Gastrocnemius medialis (tissue), 4 donors: ENCODE data around the gene PRPF38A. TPM values are rescaled to one million over a fixed set of nuclear protein-coding genes. Genes with fewer than 3 reads are reported as not detected.

Experiments used
- ATAC-seq, 2 donors: fragments of 150-250 bp; one replicate each; pipeline ENCODE4 v1.9.1; 2016
- DNase-seq, 2 donors: peaks; one replicate each; pipeline ENCODE4 v3.0.0-alpha.2; 2019
- H3K27ac ChIP-seq, 4 donors: fragments of 200-600 bp; sonication (generic); 1 replicate in 1 of 4; 2 replicates in 3 of 4; pipeline ENCODE4 v1.5.1; 2016 to 2018; ENCODE audit warnings: mild to moderate bottlenecking in 2 of 4, moderate library complexity in 1 of 4
- H3K27me3 ChIP-seq, 3 donors: fragments of 200-600 bp; sonication (generic) in 2 of 3; 1 replicate in 1 of 3; 2 replicates in 2 of 3; pipeline versions ENCODE4 v1.5.1 to v1.6.0; 2016 to 2019; ENCODE audit warnings: mild to moderate bottlenecking in 1 of 3, moderate library complexity in 1 of 3
- H3K36me3 ChIP-seq, 2 donors: fragments of 200-600 bp; sonication (generic) in 1 of 2; one replicate each; pipeline ENCODE4 v1.5.1; 2017 to 2018
- H3K4me1 ChIP-seq, 2 donors: fragments of 200-600 bp; sonication (generic) in 1 of 2; one replicate each; pipeline ENCODE4 v1.5.1; 2016 to 2017; ENCODE audit warnings: mild to moderate bottlenecking in 2 of 2
- H3K4me3 ChIP-seq, 4 donors: fragments of 200-600 bp; sonication (generic) in 3 of 4; 1 replicate in 1 of 4; 2 replicates in 3 of 4; pipeline ENCODE4 v1.5.1; 2016 to 2019; ENCODE audit warnings: mild to moderate bottlenecking in 2 of 4
- H3K9me3 ChIP-seq, 3 donors: fragments of 200-600 bp; sonication (generic) in 2 of 3; 1 replicate in 1 of 3; 2 replicates in 2 of 3; pipeline ENCODE4 v1.5.1; 2016 to 2019
- POLR2A ChIP-seq, 2 donors: fragments of 450-650 bp; IDR thresholded peaks; one replicate each; pipeline ENCODE4 v1.6.1; 2017; ENCODE audit warnings: antibody characterized with exemption in 2 of 2, mild to moderate bottlenecking in 2 of 2, moderate library complexity in 2 of 2
- in situ Hi-C, 4 donors: fragments of 200-750 bp; cut with MboI; loops; one replicate each; pipeline versions ENCODE4 v1.15.0 to v1.8.0; 2017; ENCODE audit warnings: low sequenced_read_pairs in 4 of 4
- intact Hi-C: fragments of 100-400 bp; cut with DNase I; formaldehyde crosslinking; loops from one replicate; pipeline ENCODE4 v1.15.1; 2023; ENCODE audit warnings: low total_unique reads
- total RNA-seq, 4 donors: library from RNA; depleted of rRNA; stranded (reverse); fragments of >200 nt; gene quantifications; one replicate each; pipeline versions ENCODE4 v1.1.0 to v1.2.3, GENCODE V29; 2016
- TF ChIP-seq, protein P1 (sequence below), 5 experiments: fragments of 450-650 bp in 3 of 5; fragments of 200-600 bp in 2 of 5; sonication (generic) in 2 of 5; IDR thresholded peaks in 4 of 5; conservative IDR thresholded peaks in 1 of 5; 1 replicate in 4 of 5; 2 replicates in 1 of 5; pipeline ENCODE4 v1.5.1; 2016 to 2019; ENCODE audit warnings: antibody characterized with exemption in 5 of 5, mild to moderate bottlenecking in 3 of 5, moderate library complexity in 3 of 5

Gene PRPF38A, protein sequence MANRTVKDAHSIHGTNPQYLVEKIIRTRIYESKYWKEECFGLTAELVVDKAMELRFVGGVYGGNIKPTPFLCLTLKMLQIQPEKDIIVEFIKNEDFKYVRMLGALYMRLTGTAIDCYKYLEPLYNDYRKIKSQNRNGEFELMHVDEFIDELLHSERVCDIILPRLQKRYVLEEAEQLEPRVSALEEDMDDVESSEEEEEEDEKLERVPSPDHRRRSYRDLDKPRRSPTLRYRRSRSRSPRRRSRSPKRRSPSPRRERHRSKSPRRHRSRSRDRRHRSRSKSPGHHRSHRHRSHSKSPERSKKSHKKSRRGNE
- 1 to 10 TPM; 3.0 to 8.2 (median 5.3) TPM for total RNA-seq

DNA sequence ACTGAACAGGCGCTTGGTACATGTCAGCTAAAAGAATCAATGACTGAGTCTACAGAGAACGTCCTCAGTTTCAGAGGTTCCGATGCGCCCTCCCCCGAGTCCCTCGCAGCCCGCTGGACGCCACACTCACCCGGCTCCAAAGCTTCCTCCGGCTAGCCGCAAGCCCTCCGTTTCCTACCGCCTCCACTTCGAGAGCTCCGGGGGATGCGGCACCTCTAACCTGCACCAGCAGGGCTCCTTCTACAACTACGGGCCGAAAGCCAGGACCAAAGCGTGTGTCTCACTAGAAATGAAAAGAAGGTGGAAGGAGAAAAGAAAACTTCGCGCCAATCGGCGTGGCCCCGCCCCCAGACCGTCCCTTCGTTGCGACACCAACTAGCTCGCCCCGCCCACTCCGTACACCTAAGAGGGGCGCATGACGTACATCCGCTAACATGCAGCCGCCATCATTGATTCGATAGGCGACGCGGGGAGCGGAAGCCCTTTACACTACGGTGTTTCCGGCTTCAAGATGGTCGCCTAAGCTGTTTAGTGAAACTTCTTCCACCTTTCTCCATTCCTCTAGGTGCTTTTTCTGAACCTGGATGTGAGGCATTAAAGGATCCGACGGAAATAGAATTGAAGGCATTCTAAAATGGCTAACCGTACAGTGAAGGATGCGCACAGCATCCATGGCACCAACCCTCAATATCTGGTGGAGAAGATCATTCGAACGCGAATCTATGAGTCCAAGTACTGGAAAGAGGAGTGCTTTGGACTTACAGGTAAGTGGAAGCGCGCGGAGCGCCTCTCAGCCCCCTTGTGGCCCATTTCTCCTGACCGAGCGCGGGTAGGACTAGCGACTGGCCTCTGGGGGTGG lies at the start of gene PRPF38A, which contains the start of gene ORC1:
Gene PRPF38A (plus strand): TSS at position 487 of the 859 bp plus-strand sequence. CDS start 148 bp downstream, at position 635.
Gene ORC1 (minus strand): TSS at position 308 of the 859 bp plus-strand sequence. CDS start 2,200 bp downstream, outside the sequence.
- TF ChIP-seq, protein P1, sequence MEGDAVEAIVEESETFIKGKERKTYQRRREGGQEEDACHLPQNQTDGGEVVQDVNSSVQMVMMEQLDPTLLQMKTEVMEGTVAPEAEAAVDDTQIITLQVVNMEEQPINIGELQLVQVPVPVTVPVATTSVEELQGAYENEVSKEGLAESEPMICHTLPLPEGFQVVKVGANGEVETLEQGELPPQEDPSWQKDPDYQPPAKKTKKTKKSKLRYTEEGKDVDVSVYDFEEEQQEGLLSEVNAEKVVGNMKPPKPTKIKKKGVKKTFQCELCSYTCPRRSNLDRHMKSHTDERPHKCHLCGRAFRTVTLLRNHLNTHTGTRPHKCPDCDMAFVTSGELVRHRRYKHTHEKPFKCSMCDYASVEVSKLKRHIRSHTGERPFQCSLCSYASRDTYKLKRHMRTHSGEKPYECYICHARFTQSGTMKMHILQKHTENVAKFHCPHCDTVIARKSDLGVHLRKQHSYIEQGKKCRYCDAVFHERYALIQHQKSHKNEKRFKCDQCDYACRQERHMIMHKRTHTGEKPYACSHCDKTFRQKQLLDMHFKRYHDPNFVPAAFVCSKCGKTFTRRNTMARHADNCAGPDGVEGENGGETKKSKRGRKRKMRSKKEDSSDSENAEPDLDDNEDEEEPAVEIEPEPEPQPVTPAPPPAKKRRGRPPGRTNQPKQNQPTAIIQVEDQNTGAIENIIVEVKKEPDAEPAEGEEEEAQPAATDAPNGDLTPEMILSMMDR (IDR thresholded peaks at IDR 0.05 in 4 of 5, conservative IDR thresholded peaks at IDR 0.05 in 1 of 5) = peak; percentile 41 to 60 (median 50)
- TF ChIP-seq POLR2A (IDR thresholded peaks at IDR 0.05) = peak; percentile 44 to 52
- Histone ChIP-seq H3K9me3 (no peaks in the 10 kb centered on the region), H3K4me1 (peaks cover 25 to 26% of the 10 kb centered on the region in 2 donors), H3K4me3 (peak within 1 kb of the TSS; percentile 77 to 94 (median 86)), H3K27me3 (no peaks in the 10 kb centered on the region), H3K36me3 (peaks cover 0 to 20% of the 10 kb centered on the region in 2 donors), H3K27ac (peak within 1 kb of the TSS; percentile 86 to 91 (median 88))
- intact Hi-C loops (loop anchor here (1.0 to 5.0 kb wide), 3 partner anchors 38 to 282 kb away; partner anchors contain the start of genes CC2D1B and TUT4), in situ Hi-C loops (loop anchor here in 3 of 4 donors (25.0 kb wide), 1 partner anchor 283 kb away; the partner anchor contains the start of gene COA7 (in 3 of the 3))
- ATAC-seq = peak; percentile 97 to 98
- peak; percentile 94 to 95 for DNase-seq

DNA sequence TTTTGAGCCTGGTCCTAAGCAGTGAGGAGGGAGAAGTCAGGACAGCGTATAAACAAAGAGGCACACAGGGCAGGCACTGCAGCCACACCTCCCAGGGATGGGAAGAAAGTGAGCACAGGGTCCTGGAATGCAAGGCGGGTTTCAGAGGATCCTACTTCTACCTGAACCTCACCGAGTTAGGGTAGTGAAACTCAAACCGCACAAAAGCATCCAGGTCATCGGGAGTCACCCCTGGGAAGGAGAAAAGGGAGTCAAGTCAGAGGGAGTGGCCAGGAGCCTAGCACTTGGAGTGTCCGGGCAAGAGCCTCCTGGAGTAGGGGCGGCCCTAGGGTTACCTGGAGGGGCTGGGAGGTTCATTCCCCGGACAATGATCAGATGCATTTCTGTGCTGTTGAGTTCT lies 49.0 kb upstream of the PRPF38A start:
- H3K27me3 ChIP-seq = no peaks in the 10 kb centered on the region
- ATAC-seq = no peak
- no peak overlapping the region for H3K4me3 ChIP-seq
- intact Hi-C loops (no loop called here), in situ Hi-C loops (no loop called here)
- H3K4me1 ChIP-seq = no peaks in the 10 kb centered on the region
- peaks cover 3 to 87% of the 10 kb centered on the region in 2 donors for H3K36me3 ChIP-seq
- DNase-seq = no peak
- TF ChIP-seq POLR2A (IDR thresholded peaks at IDR 0.05) = no peak
- TF ChIP-seq, protein P1 (IDR thresholded peaks at IDR 0.05 in 4 of 5, conservative IDR thresholded peaks at IDR 0.05 in 1 of 5) = no peak
- no peak overlapping the region for H3K27ac ChIP-seq
- no peaks in the 10 kb centered on the region for H3K9me3 ChIP-seq

DNA sequence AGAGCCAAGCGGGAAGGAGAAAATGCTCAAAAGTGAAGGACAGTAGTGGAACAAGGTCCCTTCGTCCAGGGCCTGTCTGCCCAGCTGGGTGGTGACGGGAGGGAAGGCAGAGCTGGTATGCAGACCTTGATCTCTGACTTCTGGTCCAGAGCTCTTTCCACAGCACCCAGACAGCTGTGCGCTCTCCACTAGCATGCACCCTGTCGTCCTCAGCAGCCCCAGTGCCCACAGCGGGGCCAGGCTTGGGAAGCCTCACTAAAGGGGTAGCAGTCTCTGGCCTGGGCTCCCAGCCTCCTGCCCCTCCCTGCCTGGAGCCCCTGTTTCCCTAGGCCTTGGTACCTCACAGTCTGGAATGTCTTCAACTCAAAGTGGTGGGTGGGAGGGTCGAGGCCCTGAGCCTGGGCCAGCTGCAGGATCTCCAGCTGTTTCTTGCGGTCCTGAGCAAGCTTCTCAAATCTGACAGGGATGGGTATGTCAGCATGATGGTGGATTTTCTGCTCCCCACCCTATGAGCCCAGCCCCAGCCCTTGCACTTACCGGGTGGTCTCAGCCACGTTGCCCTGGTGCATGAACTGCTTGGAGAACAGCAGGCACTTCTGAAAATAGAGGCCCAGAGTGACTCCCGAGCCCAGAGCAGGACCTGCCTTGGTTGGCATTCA lies 48.4 kb upstream of the PRPF38A start:
- ATAC-seq (no peak), DNase-seq (no peak)
- Histone ChIP-seq H3K9me3 (no peaks in the 10 kb centered on the region), H3K27me3 (no peaks in the 10 kb centered on the region), H3K27ac (no peak overlapping the region), H3K4me1 (no peaks in the 10 kb centered on the region), H3K4me3 (no peak overlapping the region), H3K36me3 (peaks cover 3 to 93% of the 10 kb centered on the region in 2 donors)
- in situ Hi-C loops (no loop called here), intact Hi-C loops (no loop called here)
- no peak for TF ChIP-seq POLR2A (IDR thresholded peaks at IDR 0.05)
- TF ChIP-seq, protein P1 (IDR thresholded peaks at IDR 0.05 in 4 of 5, conservative IDR thresholded peaks at IDR 0.05 in 1 of 5) = no peak

DNA sequence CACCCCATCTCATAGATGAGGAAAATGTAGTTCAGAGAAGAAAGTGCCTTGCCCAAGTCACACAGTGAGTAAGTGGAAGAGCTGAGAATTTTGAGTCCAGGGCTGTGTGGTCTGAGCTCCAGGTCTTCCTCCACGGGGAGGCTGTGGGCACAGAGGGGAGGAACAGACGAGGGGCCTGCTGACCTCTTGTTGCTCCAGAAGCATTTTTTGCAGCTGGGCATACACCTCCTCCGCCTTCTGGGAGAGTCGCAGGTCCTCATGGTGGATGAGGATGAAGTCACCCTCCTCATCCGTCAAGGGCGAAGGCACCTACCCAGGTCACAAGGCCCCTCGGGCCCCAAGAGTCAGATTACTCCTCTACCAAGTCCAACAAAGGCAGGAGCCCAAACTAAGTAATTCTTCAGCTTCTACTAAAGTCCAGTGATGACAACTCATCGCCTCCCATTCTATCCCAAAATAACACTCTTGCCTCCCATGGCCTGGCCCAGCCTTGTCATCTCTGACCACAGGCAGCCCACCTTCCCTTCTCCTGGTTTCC lies 47.5 kb upstream of the PRPF38A start:
- Histone ChIP-seq H3K9me3 (no peaks in the 10 kb centered on the region), H3K27me3 (no peaks in the 10 kb centered on the region), H3K4me3 (no peak overlapping the region), H3K4me1 (no peaks in the 10 kb centered on the region), H3K27ac (no peak overlapping the region), H3K36me3 (peaks cover 3 to 100% of the 10 kb centered on the region in 2 donors)
- intact Hi-C loops = no loop called here
- in situ Hi-C loops = no loop called here
- no peak for TF ChIP-seq POLR2A (IDR thresholded peaks at IDR 0.05)
- TF ChIP-seq, protein P1 (IDR thresholded peaks at IDR 0.05 in 4 of 5, conservative IDR thresholded peaks at IDR 0.05 in 1 of 5) = no peak
- ATAC-seq = no peak
- no peak for DNase-seq
